GM12801 (cell line): ENCODE results near the gene SPATA33.

Experiments used
- CTCF ChIP-seq: IDR thresholded peaks from one replicate; pipeline ENCODE4 v1.5.1; 2011; ENCODE audit warnings: control low read depth; ENCODE audit not compliant: insufficient read length; ENCODE audit errors: extremely low read depth

The SPATA33 gene

GRCh38 chr16:89678258-89678657 lies 20.6 kb downstream of the SPATA33 start:
- TF ChIP-seq CTCF, result no peak

GRCh38 chr16:89685916-89686315 lies 28.3 kb downstream of the SPATA33 start:
- no peak for TF ChIP-seq CTCF

DNA sequence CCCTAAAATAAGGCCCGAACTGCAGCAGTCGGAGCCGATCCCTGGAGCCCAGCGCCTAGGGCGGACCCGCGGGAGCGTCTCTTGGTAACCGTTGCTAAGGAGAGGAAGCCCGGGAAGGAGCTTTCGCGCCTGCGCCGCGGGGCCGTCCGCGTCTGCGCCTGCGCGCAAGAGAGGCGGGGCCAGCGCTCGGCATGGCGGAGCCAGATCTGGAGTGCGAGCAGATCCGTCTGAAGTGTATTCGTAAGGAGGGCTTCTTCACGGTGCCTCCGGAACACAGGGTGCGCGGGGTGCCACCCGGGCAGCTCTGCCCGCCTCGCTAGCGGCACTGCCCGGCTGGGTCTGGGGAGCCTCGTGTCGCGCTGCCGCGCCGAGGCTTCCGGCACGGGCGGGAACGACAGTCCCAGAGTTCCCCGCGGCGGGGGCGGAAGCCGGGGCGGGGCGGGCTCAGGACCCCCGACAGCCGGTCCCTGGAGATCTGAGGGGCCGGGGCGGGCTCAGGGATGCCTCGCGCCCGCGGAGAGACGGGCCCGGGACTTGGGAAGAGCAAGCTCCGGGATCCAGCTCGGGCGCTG lies 29.0 kb downstream of the SPATA33 start, which contains the start of gene CDK10:
Gene CDK10 (plus strand): TSS at position 170 of the 572 bp plus-strand sequence. CDS start 22 bp downstream, at position 192.
- no peak for TF ChIP-seq CTCF

GRCh38 chr16:89687092-89687940 lies 29.7 kb downstream of the SPATA33 start:
- no peak for TF ChIP-seq CTCF

DNA sequence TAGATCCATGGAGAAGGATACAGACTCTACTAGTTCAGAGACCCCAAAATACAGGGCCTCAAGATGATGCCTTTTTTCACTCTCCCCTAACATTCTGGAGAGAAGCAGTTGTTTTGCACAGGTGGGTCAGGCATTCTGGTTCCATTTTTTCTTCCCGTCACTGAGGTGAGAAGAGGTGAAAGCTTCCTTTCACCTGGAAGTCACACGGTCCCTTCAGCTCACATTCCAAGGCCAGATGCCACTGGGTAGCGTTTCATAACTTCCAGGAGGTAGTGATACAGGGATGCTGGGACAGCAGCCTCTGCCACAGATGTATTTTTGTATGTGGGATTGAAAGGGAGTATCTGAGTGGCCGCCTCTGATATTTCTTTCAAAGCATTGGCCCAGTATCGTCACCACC lies 30.8 kb downstream of the SPATA33 start:
- TF ChIP-seq CTCF, result no peak

DNA sequence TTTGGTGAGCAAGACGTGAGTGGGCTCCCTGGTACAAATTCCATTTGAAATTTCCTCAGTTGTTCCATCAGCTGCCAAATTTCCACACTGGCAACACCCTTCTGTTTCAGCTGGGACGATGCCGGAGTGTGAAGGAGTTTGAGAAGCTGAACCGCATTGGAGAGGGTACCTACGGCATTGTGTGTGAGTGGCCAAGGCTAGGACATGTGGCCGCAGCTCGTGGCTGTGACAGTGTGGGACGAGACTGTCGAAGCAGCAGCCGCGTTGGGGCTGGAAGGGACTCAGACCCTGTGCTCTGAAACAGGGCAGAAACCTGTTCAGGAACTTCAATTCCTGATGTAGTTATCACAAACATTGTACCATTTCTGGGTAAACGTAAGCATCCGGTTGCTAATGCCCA lies 31.5 kb downstream of the SPATA33 start:
- TF ChIP-seq CTCF, result no peak

GRCh38 chr16:89690392-89690901 lies 32.8 kb downstream of the SPATA33 start:
- TF ChIP-seq CTCF, result no peak
